ENCODE measurements around the gene PTPN14. TPM values are rescaled to one million over a fixed set of nuclear protein-coding genes. Genes with fewer than 3 reads are reported as not detected.

PTPN14 gene
- total RNA-seq, 2 donors from 2014 or later = 9.8 to 11.8 TPM

DNA sequence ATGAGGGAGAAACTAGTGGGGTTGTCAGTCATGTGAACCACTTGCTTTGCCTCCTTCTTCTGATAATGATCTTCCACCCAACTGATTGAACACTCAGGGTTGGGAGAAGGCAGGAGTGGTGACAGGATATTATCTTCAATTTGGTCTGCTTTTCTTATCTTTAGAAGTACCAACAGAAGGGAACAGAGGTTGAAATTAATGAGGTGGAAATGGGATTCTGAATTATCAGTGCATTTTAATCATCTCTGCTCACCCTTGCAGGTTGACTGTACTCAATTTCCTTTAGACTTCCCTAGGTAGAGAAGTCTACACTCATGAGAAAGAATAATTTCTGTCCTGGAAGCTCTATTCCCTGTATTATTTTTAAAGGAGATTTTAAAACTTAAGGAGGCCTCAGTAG, 19.9 kb upstream of the PTPN14 start:
- Histone ChIP-seq H3K36me3 (no peaks in the 10 kb centered on the region), H3K27ac (no peak overlapping the region), H3K4me3 (no peak overlapping the region), H3K9me3 (no peaks in the 10 kb centered on the region), H3K27me3 (no peaks in the 10 kb centered on the region), H3K9ac (ENCODE audit: low read depth in 2 of 2, low read length in 2 of 2) (no peak overlapping the region), H3K4me1 (peaks cover 4% of the 10 kb centered on the region)
- intact Hi-C loops (cut with DNase I) = no loop called here
- TF ChIP-seq, protein P1, sequence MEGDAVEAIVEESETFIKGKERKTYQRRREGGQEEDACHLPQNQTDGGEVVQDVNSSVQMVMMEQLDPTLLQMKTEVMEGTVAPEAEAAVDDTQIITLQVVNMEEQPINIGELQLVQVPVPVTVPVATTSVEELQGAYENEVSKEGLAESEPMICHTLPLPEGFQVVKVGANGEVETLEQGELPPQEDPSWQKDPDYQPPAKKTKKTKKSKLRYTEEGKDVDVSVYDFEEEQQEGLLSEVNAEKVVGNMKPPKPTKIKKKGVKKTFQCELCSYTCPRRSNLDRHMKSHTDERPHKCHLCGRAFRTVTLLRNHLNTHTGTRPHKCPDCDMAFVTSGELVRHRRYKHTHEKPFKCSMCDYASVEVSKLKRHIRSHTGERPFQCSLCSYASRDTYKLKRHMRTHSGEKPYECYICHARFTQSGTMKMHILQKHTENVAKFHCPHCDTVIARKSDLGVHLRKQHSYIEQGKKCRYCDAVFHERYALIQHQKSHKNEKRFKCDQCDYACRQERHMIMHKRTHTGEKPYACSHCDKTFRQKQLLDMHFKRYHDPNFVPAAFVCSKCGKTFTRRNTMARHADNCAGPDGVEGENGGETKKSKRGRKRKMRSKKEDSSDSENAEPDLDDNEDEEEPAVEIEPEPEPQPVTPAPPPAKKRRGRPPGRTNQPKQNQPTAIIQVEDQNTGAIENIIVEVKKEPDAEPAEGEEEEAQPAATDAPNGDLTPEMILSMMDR (IDR thresholded peaks at IDR 0.05) = no peak
- DNase-seq = no peak

DNA sequence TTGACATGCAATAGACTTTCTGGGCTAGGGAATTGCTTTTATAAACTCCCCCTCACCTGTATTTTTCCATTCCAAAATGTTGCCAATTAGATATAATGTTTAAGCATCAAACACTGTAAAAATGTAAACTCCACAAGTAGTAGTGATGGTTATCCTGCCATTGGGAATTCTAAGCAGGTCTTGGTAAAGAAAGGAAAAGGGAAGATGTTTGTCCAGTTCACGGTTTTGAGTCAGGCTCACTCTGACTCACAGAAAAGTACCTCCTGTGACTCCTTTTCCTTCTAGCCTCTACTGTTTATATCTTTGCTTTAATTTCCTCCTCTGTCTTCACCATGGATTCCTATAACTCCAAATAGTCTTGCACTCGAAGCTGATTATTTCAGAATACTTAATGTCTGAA, 19.0 kb upstream of the PTPN14 start:
- intact Hi-C loops (cut with DNase I) = no loop called here
- no peaks in the 10 kb centered on the region for H3K36me3 ChIP-seq
- H3K27me3 ChIP-seq = no peaks in the 10 kb centered on the region
- no peak for DNase-seq
- H3K27ac ChIP-seq = no peak overlapping the region
- TF ChIP-seq, protein P1 (IDR thresholded peaks at IDR 0.05) = no peak
- peaks cover 4% of the 10 kb centered on the region for H3K4me1 ChIP-seq
- H3K9ac ChIP-seq (ENCODE audit: low read depth in 2 of 2, low read length in 2 of 2) = no peak overlapping the region
- no peaks in the 10 kb centered on the region for H3K9me3 ChIP-seq
- H3K4me3 ChIP-seq = no peak overlapping the region

DNA sequence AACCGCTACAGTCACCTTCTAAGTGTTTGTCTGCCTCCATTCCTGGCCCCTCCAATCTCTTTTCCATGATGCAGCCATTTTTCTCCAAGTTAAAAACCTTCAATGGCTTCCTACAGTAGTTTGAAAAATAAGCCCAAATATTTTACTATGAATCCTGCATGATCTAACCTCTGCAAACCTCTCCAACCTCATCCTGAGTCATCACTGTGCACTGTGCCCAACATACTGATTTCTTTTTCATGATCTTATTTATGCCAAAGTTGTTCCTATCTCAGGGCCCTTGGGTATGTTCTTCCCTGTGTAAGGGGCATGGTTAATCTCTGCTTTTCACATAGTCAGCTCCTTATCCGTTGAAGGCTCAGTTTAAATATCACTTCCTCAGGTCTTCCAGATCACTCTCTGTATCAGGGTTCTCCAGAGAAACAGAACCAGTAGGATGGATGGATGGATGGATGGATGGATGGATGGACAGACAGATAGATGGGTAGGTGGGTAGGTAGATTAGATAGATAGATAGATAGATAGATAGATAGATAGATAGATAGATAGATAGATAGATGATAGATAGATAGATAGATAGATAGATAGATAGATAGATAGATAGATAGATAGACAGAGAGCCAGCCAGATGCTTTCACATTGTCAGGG, 18.1 kb upstream of the PTPN14 start:
- peaks cover 4% of the 10 kb centered on the region for H3K4me1 ChIP-seq
- intact Hi-C loops (cut with DNase I) = no loop called here
- H3K27me3 ChIP-seq = no peaks in the 10 kb centered on the region
- no peak overlapping the region for H3K27ac ChIP-seq
- H3K9me3 ChIP-seq = no peaks in the 10 kb centered on the region
- TF ChIP-seq, protein P1 (IDR thresholded peaks at IDR 0.05) = no peak
- H3K36me3 ChIP-seq = no peaks in the 10 kb centered on the region
- no peak overlapping the region for H3K4me3 ChIP-seq
- no peak overlapping the region for H3K9ac ChIP-seq (ENCODE audit: low read depth in 2 of 2, low read length in 2 of 2)
- no peak for DNase-seq

DNA sequence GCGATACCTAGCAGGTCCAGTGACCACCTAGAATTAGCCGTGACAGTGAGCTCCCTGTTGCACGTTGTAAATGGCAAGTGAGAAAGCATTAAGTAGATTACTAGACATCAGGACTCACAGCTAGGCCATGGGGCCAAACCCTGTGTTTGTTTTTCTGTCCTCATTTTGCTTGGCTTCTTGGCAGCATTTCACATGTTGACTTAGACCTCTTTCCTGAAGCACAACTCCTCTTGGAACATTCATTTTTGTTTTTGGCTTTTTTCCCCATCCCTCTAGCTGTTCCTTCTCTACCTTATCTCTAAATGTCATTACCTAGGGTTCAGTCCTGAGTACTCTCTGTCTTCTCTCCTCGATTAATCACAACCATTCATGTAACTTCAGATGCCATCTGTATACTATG, 16.9 kb upstream of the PTPN14 start:
- Histone ChIP-seq H3K36me3 (no peaks in the 10 kb centered on the region), H3K9ac (ENCODE audit: low read depth in 2 of 2, low read length in 2 of 2) (no peak overlapping the region), H3K27ac (no peak overlapping the region), H3K9me3 (no peaks in the 10 kb centered on the region), H3K27me3 (no peaks in the 10 kb centered on the region), H3K4me3 (no peak overlapping the region), H3K4me1 (peaks cover 4% of the 10 kb centered on the region)
- intact Hi-C loops (cut with DNase I) = no loop called here
- no peak for DNase-seq
- TF ChIP-seq, protein P1 (IDR thresholded peaks at IDR 0.05) = no peak

DNA sequence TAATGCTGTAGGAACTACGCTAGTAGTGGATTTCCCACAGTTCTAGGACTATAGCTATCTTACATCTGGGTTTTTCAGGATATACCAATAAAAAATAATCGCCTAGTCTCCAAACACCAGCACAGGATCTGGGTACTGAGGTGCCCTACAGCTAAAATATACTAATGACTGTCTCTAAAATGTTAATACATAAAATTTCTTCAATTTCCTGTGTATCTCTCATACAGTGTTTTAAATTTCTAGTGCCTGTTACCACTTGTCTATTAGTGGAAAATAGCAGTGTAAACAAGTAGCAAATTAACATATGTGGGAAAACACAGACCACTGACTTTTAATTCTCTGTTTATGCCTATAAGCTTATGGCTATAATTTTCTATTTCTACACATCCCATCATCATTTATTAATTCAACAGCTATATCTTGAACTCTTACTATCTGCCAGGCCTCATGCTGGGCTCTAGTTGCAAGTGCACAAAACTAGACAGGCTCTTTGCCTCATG, 16.1 kb upstream of the PTPN14 start:
- H3K9ac ChIP-seq (ENCODE audit: low read depth in 2 of 2, low read length in 2 of 2) = no peak overlapping the region
- no peak for DNase-seq

More for the DNA sequence above, 16.1 kb upstream of the PTPN14 start:
- no peaks in the 10 kb centered on the region for H3K36me3 ChIP-seq
- intact Hi-C loops (cut with DNase I) = no loop called here
- no peaks in the 10 kb centered on the region for H3K27me3 ChIP-seq
- TF ChIP-seq, protein P1 (IDR thresholded peaks at IDR 0.05) = no peak
- no peak overlapping the region for H3K27ac ChIP-seq
- peaks cover 4% of the 10 kb centered on the region for H3K4me1 ChIP-seq
- H3K9me3 ChIP-seq = no peaks in the 10 kb centered on the region
- H3K4me3 ChIP-seq = no peak overlapping the region
